Immature natural killer cell (primary cell): Measurements from ENCODE around the gene ACAD8. TPM values are rescaled to one million over a fixed set of nuclear protein-coding genes. Genes with fewer than 3 reads are reported as not detected.

Source experiments
- DNase-seq, 3 donors: peaks; one replicate each; pipeline ENCODE4 v3.0.0; 2022; ENCODE audit warnings: mixed read lengths in 1 of 3
- H3K27ac Mint-ChIP-seq, 6 donors: one replicate each; pipeline ENCODE4 v1.8.0; 2020; ENCODE audit warnings: mixed read lengths in 6 of 6, mild to moderate bottlenecking in 5 of 6, inconsistent platforms in 4 of 6, moderate library complexity in 3 of 6
- H3K27me3 Mint-ChIP-seq, 3 donors: one replicate each; pipeline ENCODE4 v1.8.0; 2020 to 2021; ENCODE audit warnings: low read depth in 3 of 3, mild to moderate bottlenecking in 3 of 3, mixed read lengths in 3 of 3, moderate library complexity in 3 of 3, inconsistent platforms in 1 of 3
- H3K36me3 Mint-ChIP-seq, 3 donors: one replicate each; pipeline ENCODE4 v1.8.0; 2020; ENCODE audit warnings: mixed read lengths in 3 of 3, inconsistent platforms in 2 of 3, mild to moderate bottlenecking in 2 of 3
- H3K4me1 Mint-ChIP-seq, 2 donors: one replicate each; pipeline ENCODE4 v1.8.0; 2020; ENCODE audit warnings: inconsistent platforms in 2 of 2, mild to moderate bottlenecking in 2 of 2, mixed read lengths in 2 of 2, moderate library complexity in 1 of 2
- H3K4me3 Mint-ChIP-seq, 5 donors: one replicate each; pipeline ENCODE4 v1.8.0; 2020; ENCODE audit warnings: mild to moderate bottlenecking in 5 of 5, mixed read lengths in 5 of 5, inconsistent platforms in 3 of 5, moderate library complexity in 3 of 5
- H3K9me3 Mint-ChIP-seq, 6 donors: one replicate each; pipeline ENCODE4 v1.8.0; 2020; ENCODE audit warnings: mild to moderate bottlenecking in 6 of 6, mixed read lengths in 6 of 6, inconsistent platforms in 4 of 6, moderate library complexity in 3 of 6
- polyA plus RNA-seq, 3 donors: library from polyadenylated mRNA; unstranded; fragments of 300-500 nt; fragmentation: Illumina TruSeq; gene quantifications; one replicate each; pipeline ENCODE4 v1.2.3, GENCODE V29; 2021

ACAD8 gene
- polyA plus RNA-seq, 3 donors from 2014 or later = 16.3 to 34.4 (median 22.7) TPM

- Mint-ChIP-seq H3K4me1 (peaks cover 90 to 95% of the 10 kb centered on the region in 2 donors), H3K36me3 (peaks cover 0 to 8% (median 8%) of the 10 kb centered on the region in 3 donors), H3K27me3 (peaks cover 7 to 19% (median 10%) of the 10 kb centered on the region in 3 donors), H3K9me3 (peaks cover 0 to 1% (median 0%) of the 10 kb centered on the region in 6 donors), H3K27ac (peak overlapping the region; percentile 7 to 76 (median 40)), H3K4me3 (peak overlapping the region; percentile 44 to 87 (median 70))
- no peak for DNase-seq
These were observed 24.1 kb upstream of the ACAD8 start for GRCh38 chr11:134229126-134229790.

GRCh38 chr11:134230339-134230738 is 23.0 kb upstream of the ACAD8 start:
- H3K9me3 Mint-ChIP-seq = peaks cover 0 to 1% (median 0%) of the 10 kb centered on the region in 6 donors
- H3K4me1 Mint-ChIP-seq = peaks cover 90 to 98% of the 10 kb centered on the region in 2 donors
- peaks cover 4 to 14% (median 8%) of the 10 kb centered on the region in 3 donors for H3K36me3 Mint-ChIP-seq
- H3K27ac Mint-ChIP-seq = peak overlapping the region in 4 of 6 donors; percentile 4 to 86 (median 38)
- peak overlapping the region; percentile 44 to 87 (median 70) for H3K4me3 Mint-ChIP-seq
- no peak for DNase-seq
- peaks cover 3 to 13% (median 8%) of the 10 kb centered on the region in 3 donors for H3K27me3 Mint-ChIP-seq

- Mint-ChIP-seq H3K4me3 (peak overlapping the region; percentile 66 to 76 (median 73)), H3K27me3 (peaks cover 0 to 9% (median 6%) of the 10 kb centered on the region in 3 donors), H3K27ac (peak overlapping the region in 1 of 6 donors; percentile 68), H3K36me3 (peaks cover 12 to 20% (median 17%) of the 10 kb centered on the region in 3 donors), H3K4me1 (peaks cover 72 to 80% of the 10 kb centered on the region in 2 donors), H3K9me3 (peaks cover 0 to 1% (median 0%) of the 10 kb centered on the region in 6 donors)
- no peak for DNase-seq
These were observed 21.3 kb upstream of the ACAD8 start for GRCh38 chr11:134231958-134232659.

DNA sequence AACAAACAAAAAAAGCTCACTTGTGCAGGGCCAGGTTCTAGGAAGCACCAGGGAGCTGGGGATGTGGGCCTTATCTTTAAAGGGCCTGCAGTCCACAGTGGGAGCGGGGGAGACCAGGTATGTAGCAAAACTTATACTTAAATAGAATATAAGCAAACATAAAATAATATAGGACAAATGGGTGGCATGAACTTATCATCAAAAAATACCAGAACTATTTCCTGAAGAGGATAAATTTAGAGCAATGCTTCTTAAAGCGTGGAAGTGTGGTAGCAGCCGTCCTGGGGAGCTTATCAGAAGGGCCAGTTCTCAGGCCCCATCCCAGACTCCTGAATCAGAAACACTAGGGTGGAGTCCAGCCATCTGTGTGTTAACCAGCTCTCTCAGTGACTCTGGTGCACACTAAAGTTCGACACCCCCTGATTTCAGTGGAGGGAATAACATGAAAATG is 19.6 kb upstream of the ACAD8 start:
- H3K36me3 Mint-ChIP-seq = peaks cover 23 to 29% (median 27%) of the 10 kb centered on the region in 3 donors
- peaks cover 5 to 9% (median 6%) of the 10 kb centered on the region in 3 donors for H3K27me3 Mint-ChIP-seq
- H3K4me1 Mint-ChIP-seq = peaks cover 56 to 68% of the 10 kb centered on the region in 2 donors
- H3K9me3 Mint-ChIP-seq = peaks cover 0 to 1% (median 0%) of the 10 kb centered on the region in 6 donors
- no peak overlapping the region for H3K27ac Mint-ChIP-seq
- H3K4me3 Mint-ChIP-seq = peak overlapping the region in 1 of 5 donors; percentile 18
- DNase-seq = no peak

- peaks cover 22 to 38% (median 32%) of the 10 kb centered on the region in 3 donors for H3K36me3 Mint-ChIP-seq
- DNase-seq = no peak
- H3K4me1 Mint-ChIP-seq = peaks cover 39 to 52% of the 10 kb centered on the region in 2 donors
- no peak overlapping the region for H3K27ac Mint-ChIP-seq
- H3K27me3 Mint-ChIP-seq = peaks cover 4 to 9% (median 5%) of the 10 kb centered on the region in 3 donors
- H3K4me3 Mint-ChIP-seq = no peak overlapping the region
- peaks cover 0 to 1% (median 0%) of the 10 kb centered on the region in 6 donors for H3K9me3 Mint-ChIP-seq
These were observed 18.0 kb upstream of the ACAD8 start for GRCh38 chr11:134235399-134235798.

DNA sequence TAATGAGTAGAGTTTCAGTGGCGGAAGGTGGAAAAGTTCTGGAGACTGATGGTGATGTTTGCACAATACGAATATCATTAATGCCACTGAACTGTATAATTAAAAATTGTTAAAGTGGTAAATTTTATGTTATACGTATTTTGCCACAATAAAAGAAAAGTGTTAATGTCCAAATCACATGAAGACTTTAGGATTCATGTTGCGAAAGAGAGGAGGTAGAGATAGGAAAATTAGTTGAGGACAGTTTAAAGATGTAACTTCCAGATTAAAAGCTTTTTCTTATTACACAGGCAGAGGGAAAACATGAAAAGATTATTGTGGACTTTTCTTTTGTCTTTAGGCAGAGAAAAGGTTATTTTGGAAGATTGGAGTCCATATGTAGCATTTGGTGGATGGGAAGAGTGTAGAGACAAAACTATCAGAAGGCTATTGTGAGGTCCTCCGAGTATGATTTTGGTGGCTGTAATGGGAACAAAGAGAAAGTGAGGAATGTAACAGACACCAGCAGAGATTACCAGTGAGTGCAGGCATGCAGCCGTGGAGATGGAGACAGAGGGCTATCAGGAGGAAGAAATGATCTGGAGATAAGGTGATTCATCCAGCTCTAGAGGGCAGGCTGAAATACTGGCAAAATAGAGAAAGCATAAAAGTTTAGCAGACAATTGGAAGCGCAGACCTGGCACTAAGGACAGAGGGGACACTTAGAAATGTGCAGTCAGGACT is 16.4 kb upstream of the ACAD8 start:
- H3K27me3 Mint-ChIP-seq = peaks cover 4 to 9% (median 5%) of the 10 kb centered on the region in 3 donors
- H3K9me3 Mint-ChIP-seq = no peaks in the 10 kb centered on the region
- peaks cover 24 to 36% of the 10 kb centered on the region in 2 donors for H3K4me1 Mint-ChIP-seq
- no peak overlapping the region for H3K27ac Mint-ChIP-seq
- no peak overlapping the region for H3K4me3 Mint-ChIP-seq
- peaks cover 22 to 45% (median 35%) of the 10 kb centered on the region in 3 donors for H3K36me3 Mint-ChIP-seq
- DNase-seq = no peak

- Mint-ChIP-seq H3K4me3 (no peak overlapping the region), H3K36me3 (peaks cover 23 to 51% (median 40%) of the 10 kb centered on the region in 3 donors), H3K4me1 (peaks cover 19 to 31% of the 10 kb centered on the region in 2 donors), H3K9me3 (no peaks in the 10 kb centered on the region), H3K27me3 (peaks cover 3 to 9% (median 5%) of the 10 kb centered on the region in 3 donors), H3K27ac (no peak overlapping the region)
- DNase-seq = no peak
These were observed 15.8 kb upstream of the ACAD8 start for GRCh38 chr11:134237557-134237922.

DNA sequence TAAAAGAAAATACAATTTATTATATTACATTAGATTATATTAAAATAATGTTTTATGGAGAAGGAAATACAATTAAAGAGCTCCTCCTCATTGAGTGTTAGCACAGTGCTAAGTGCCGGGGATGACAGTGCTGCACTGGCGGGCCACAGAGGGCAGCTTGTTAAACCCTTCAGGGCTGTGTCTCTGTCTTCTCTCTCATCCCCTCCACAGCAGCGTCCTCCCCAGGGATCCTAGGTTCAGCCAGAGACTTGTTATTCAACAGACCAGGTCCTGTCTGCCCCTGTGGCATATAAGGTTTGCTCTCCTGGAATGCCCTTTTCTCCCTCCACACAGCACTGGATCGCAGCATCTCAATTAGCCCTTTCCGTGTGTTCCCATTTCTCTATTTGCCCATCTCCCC is 14.4 kb upstream of the ACAD8 start:
- DNase-seq = no peak
- peak overlapping the region in 1 of 6 donors; percentile 56 for H3K27ac Mint-ChIP-seq
- H3K36me3 Mint-ChIP-seq = peaks cover 30 to 62% (median 48%) of the 10 kb centered on the region in 3 donors
- H3K4me3 Mint-ChIP-seq = no peak overlapping the region
- no peaks in the 10 kb centered on the region for H3K9me3 Mint-ChIP-seq
- peaks cover 0 to 5% (median 4%) of the 10 kb centered on the region in 3 donors for H3K27me3 Mint-ChIP-seq
- H3K4me1 Mint-ChIP-seq = peaks cover 5 to 16% of the 10 kb centered on the region in 2 donors

DNA sequence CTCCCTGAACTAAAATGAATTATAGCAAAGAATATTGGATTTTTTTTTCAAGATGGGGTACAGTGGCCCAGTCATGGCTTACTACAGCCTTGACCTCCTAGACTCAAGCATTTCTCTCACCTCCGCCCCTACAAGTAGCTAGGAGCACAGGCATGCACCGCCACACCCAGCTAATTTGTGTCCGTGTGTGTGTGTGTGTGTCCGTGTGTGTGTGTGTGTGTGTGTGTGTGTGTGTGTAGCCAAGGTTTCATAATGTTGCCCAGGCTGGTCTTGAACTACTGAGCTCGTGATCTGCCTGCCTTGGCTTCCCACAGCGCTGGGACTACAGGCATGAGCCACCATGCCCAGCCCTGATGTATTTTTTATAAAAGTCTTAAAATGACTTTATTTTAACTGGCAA is 12.8 kb upstream of the ACAD8 start:
- Mint-ChIP-seq H3K27ac (no peak overlapping the region), H3K36me3 (peaks cover 37 to 66% (median 51%) of the 10 kb centered on the region in 3 donors), H3K9me3 (no peaks in the 10 kb centered on the region), H3K27me3 (peaks cover 0 to 5% (median 4%) of the 10 kb centered on the region in 3 donors), H3K4me1 (peaks cover 4 to 5% of the 10 kb centered on the region in 2 donors), H3K4me3 (no peak overlapping the region)
- no peak for DNase-seq

- peaks cover 4 to 5% of the 10 kb centered on the region in 2 donors for H3K4me1 Mint-ChIP-seq
- H3K4me3 Mint-ChIP-seq = no peak overlapping the region
- DNase-seq = no peak
- H3K27ac Mint-ChIP-seq = no peak overlapping the region
- H3K36me3 Mint-ChIP-seq = peaks cover 32 to 62% (median 48%) of the 10 kb centered on the region in 3 donors
- peaks cover 0 to 5% (median 2%) of the 10 kb centered on the region in 3 donors for H3K27me3 Mint-ChIP-seq
- H3K9me3 Mint-ChIP-seq = no peaks in the 10 kb centered on the region
These were observed 11.0 kb upstream of the ACAD8 start for GRCh38 chr11:134242376-134242775.

GRCh38 chr11:134243913-134244312 is 9.5 kb upstream of the ACAD8 start:
- no peak overlapping the region for H3K4me3 Mint-ChIP-seq
- no peak for DNase-seq
- peaks cover 0 to 2% (median 0%) of the 10 kb centered on the region in 3 donors for H3K27me3 Mint-ChIP-seq
- peaks cover 0 to 4% of the 10 kb centered on the region in 2 donors for H3K4me1 Mint-ChIP-seq
- H3K27ac Mint-ChIP-seq = peak overlapping the region in 1 of 6 donors; percentile 68
- peaks cover 24 to 68% (median 50%) of the 10 kb centered on the region in 3 donors for H3K36me3 Mint-ChIP-seq
- no peaks in the 10 kb centered on the region for H3K9me3 Mint-ChIP-seq

DNA sequence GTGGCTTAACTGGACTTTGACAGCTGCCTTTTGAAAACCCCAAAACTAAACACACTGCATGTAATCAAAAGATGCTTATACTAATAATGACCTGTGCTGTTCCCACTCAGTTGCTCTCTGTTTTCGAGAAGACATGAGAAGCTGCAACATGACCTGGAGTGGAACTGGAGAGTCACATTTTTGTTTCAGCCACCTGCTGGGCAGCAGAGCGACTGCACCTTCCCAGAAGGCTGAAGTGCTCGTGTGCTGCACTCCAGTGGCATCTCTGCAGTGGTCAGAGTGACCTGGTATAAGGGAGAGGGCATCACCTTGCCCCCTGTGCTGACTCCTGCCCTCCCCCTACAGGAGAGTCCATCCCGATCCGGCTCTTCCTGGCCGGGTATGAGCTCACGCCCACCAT is 8.8 kb upstream of the ACAD8 start:
- Mint-ChIP-seq H3K9me3 (no peaks in the 10 kb centered on the region), H3K4me3 (no peak overlapping the region), H3K36me3 (peaks cover 24 to 67% (median 45%) of the 10 kb centered on the region in 3 donors), H3K27me3 (peaks cover 0 to 2% (median 0%) of the 10 kb centered on the region in 3 donors), H3K4me1 (peaks cover 0 to 4% of the 10 kb centered on the region in 2 donors), H3K27ac (peak overlapping the region in 1 of 6 donors; percentile 53)
- peak in 2 of 3 donors; percentile 31 to 38 for DNase-seq

- Mint-ChIP-seq H3K27ac (no peak overlapping the region), H3K9me3 (no peaks in the 10 kb centered on the region), H3K4me1 (peaks cover 0 to 4% of the 10 kb centered on the region in 2 donors), H3K36me3 (peaks cover 24 to 60% (median 41%) of the 10 kb centered on the region in 3 donors), H3K27me3 (no peaks in the 10 kb centered on the region), H3K4me3 (no peak overlapping the region)
- DNase-seq = no peak
These were observed 7.9 kb upstream of the ACAD8 start for GRCh38 chr11:134245434-134245833.
